Measurements from ENCODE around the gene PEMT.

Gene PEMT

GRCh38 chr17:17525311-17525710, 66.2 kb downstream of the PEMT start:
- Histone ChIP-seq H3K9ac (no peak overlapping the region), H3K36me3 (peaks cover 0 to 7% (median 0%) of the 10 kb centered on the region in 11 experiments; a peak in 2 of 22 replicates), H3K4me2 (0 out of 22 replicates have a peak overlapping the region, but pooled peaks of 1 of the 11 experiments have one; percentile 14), H3K4me1 (peaks cover 0 to 56% (median 42%) of the 10 kb centered on the region in 10 experiments; a peak in 16 of 20 replicates), H3K4me3 (no peak overlapping the region), H3K27ac (no peak overlapping the region), H4K20me1 (peaks cover 0 to 77% (median 12%) of the 10 kb centered on the region in 11 experiments; a peak in 10 of 22 replicates), H3K27me3 (no peaks in the 10 kb centered on the region), H3K9me3 (replicated peaks in 1 of 11) (no peaks in the 10 kb centered on the region)
- TF ChIP-seq Cebpa-rat (IDR thresholded peaks at IDR 0.05): no peak

GRCh38 chr17:17523731-17524490, 67.6 kb downstream of the PEMT start:
- Histone ChIP-seq H3K9ac (no peak overlapping the region), H4K20me1 (peaks cover 0 to 79% (median 19%) of the 10 kb centered on the region in 11 experiments; a peak in 11 of 22 replicates), H3K4me2 (peak overlapping the region in 8 of 11 experiments; percentile 43 to 98 (median 59); a peak in 12 of 22 replicates), H3K4me3 (no peak overlapping the region), H3K9me3 (replicated peaks in 1 of 11) (no peaks in the 10 kb centered on the region), H3K27ac (no peak overlapping the region), H3K27me3 (no peaks in the 10 kb centered on the region), H3K36me3 (peaks cover 0 to 7% (median 0%) of the 10 kb centered on the region in 11 experiments; a peak in 2 of 22 replicates), H3K4me1 (peaks cover 5 to 70% (median 56%) of the 10 kb centered on the region in 10 experiments; a peak in 18 of 20 replicates)
- no peak for TF ChIP-seq Cebpa-rat (IDR thresholded peaks at IDR 0.05)

- no peak for TF ChIP-seq Cebpa-rat (IDR thresholded peaks at IDR 0.05)
- H3K4me1 ChIP-seq: peaks cover 8 to 77% (median 63%) of the 10 kb centered on the region in 10 experiments
- peak overlapping the region in 9 of 11 experiments; percentile 43 to 98 (median 57); a peak in 17 of 22 replicates for H3K4me2 ChIP-seq
- H3K27me3 ChIP-seq: no peaks in the 10 kb centered on the region
- H3K36me3 ChIP-seq: peaks cover 0 to 7% (median 0%) of the 10 kb centered on the region in 11 experiments; a peak in 2 of 22 replicates
- H3K27ac ChIP-seq: no peak overlapping the region
- H3K4me3 ChIP-seq: no peak overlapping the region
- H3K9me3 ChIP-seq (replicated peaks in 1 of 11): no peaks in the 10 kb centered on the region
- H4K20me1 ChIP-seq: peaks cover 0 to 81% (median 21%) of the 10 kb centered on the region in 11 experiments; a peak in 14 of 22 replicates
- no peak overlapping the region for H3K9ac ChIP-seq
Measured at GRCh38 chr17:17523001-17523730, 68.3 kb downstream of the PEMT start.

GRCh38 chr17:17520599-17521232, 70.8 kb downstream of the PEMT start:
- Histone ChIP-seq H3K9me3 (replicated peaks in 1 of 11) (no peaks in the 10 kb centered on the region), H3K36me3 (peaks cover 0 to 7% (median 0%) of the 10 kb centered on the region in 11 experiments; a peak in 2 of 22 replicates), H3K9ac (peak overlapping the region in 2 of 11 experiments; percentile 52 to 60; a peak in 2 of 22 replicates), H3K4me2 (peak overlapping the region in 9 of 11 experiments; percentile 80 to 98 (median 93); a peak in 17 of 22 replicates), H3K27me3 (no peaks in the 10 kb centered on the region), H3K4me3 (no peak overlapping the region), H3K4me1 (peaks cover 32 to 97% (median 84%) of the 10 kb centered on the region in 10 experiments), H3K27ac (peak overlapping the region in 1 of 11 experiments; percentile 30; a peak in 1 of 22 replicates), H4K20me1 (peaks cover 0 to 83% (median 28%) of the 10 kb centered on the region in 11 experiments; a peak in 14 of 22 replicates)
- TF ChIP-seq Cebpa-rat (IDR thresholded peaks at IDR 0.05): no peak

GRCh38 chr17:17519886-17520285, 71.6 kb downstream of the PEMT start:
- Histone ChIP-seq H3K9me3 (replicated peaks in 1 of 11) (no peaks in the 10 kb centered on the region), H3K4me1 (peaks cover 41 to 99% (median 90%) of the 10 kb centered on the region in 10 experiments), H3K4me2 (peak overlapping the region; percentile 10 to 98 (median 92); a peak in 20 of 22 replicates), H3K4me3 (0 out of 20 replicates have a peak overlapping the region, but pooled peaks of 1 of the 10 experiments have one; percentile 4), H3K27ac (peak overlapping the region in 4 of 11 experiments; percentile 6 to 30 (median 28); a peak in 1 of 22 replicates), H3K9ac (peak overlapping the region in 5 of 11 experiments; percentile 8 to 60 (median 33); a peak in 7 of 22 replicates), H4K20me1 (peaks cover 0 to 83% (median 32%) of the 10 kb centered on the region in 11 experiments; a peak in 14 of 22 replicates), H3K36me3 (peaks cover 0 to 7% (median 0%) of the 10 kb centered on the region in 11 experiments; a peak in 2 of 22 replicates), H3K27me3 (no peaks in the 10 kb centered on the region)
- TF ChIP-seq Cebpa-rat (IDR thresholded peaks at IDR 0.05): no peak

GRCh38 chr17:17518951-17519350, 72.6 kb downstream of the PEMT start:
- Histone ChIP-seq H3K4me1 (peaks cover 46 to 100% (median 97%) of the 10 kb centered on the region in 10 experiments), H3K36me3 (peaks cover 0 to 7% (median 0%) of the 10 kb centered on the region in 11 experiments; a peak in 2 of 22 replicates), H3K4me3 (no peak overlapping the region), H4K20me1 (peaks cover 0 to 91% (median 33%) of the 10 kb centered on the region in 11 experiments; a peak in 14 of 22 replicates), H3K4me2 (peak overlapping the region in 9 of 11 experiments; percentile 80 to 98 (median 93); a peak in 17 of 22 replicates), H3K9ac (peak overlapping the region in 4 of 11 experiments; percentile 7 to 60 (median 35); a peak in 5 of 22 replicates), H3K27ac (no peak overlapping the region), H3K9me3 (replicated peaks in 1 of 11) (no peaks in the 10 kb centered on the region), H3K27me3 (no peaks in the 10 kb centered on the region)
- TF ChIP-seq Cebpa-rat (IDR thresholded peaks at IDR 0.05): no peak

GRCh38 chr17:17518014-17518413, 73.5 kb downstream of the PEMT start:
- no peaks in the 10 kb centered on the region for H3K9me3 ChIP-seq (replicated peaks in 1 of 11)
- H3K9ac ChIP-seq: peak overlapping the region in 8 of 11 experiments; percentile 6 to 60 (median 32); a peak in 12 of 22 replicates
- H3K4me2 ChIP-seq: peak overlapping the region; percentile 37 to 98 (median 92)
- peaks cover 0 to 88% (median 33%) of the 10 kb centered on the region in 11 experiments; a peak in 14 of 22 replicates for H4K20me1 ChIP-seq
- H3K36me3 ChIP-seq: peaks cover 0 to 7% (median 0%) of the 10 kb centered on the region in 11 experiments; a peak in 2 of 22 replicates
- peak overlapping the region in 2 of 10 experiments; percentile 17 to 25; a peak in 2 of 20 replicates for H3K4me3 ChIP-seq
- H3K4me1 ChIP-seq: peaks cover 46 to 100% (median 99%) of the 10 kb centered on the region in 10 experiments
- no peak for TF ChIP-seq Cebpa-rat (IDR thresholded peaks at IDR 0.05)
- peak overlapping the region in 5 of 11 experiments; percentile 14 to 64 (median 45); a peak in 8 of 22 replicates for H3K27ac ChIP-seq
- no peaks in the 10 kb centered on the region for H3K27me3 ChIP-seq

Data from BLaER1 treated with 17β-estradiol and CSF1 and Interleukin-3, amounts not matched to agents 10 nM and 100 nM (cell line).